ENCODE data around the gene SLC1A7.

The SLC1A7 gene

DNA sequence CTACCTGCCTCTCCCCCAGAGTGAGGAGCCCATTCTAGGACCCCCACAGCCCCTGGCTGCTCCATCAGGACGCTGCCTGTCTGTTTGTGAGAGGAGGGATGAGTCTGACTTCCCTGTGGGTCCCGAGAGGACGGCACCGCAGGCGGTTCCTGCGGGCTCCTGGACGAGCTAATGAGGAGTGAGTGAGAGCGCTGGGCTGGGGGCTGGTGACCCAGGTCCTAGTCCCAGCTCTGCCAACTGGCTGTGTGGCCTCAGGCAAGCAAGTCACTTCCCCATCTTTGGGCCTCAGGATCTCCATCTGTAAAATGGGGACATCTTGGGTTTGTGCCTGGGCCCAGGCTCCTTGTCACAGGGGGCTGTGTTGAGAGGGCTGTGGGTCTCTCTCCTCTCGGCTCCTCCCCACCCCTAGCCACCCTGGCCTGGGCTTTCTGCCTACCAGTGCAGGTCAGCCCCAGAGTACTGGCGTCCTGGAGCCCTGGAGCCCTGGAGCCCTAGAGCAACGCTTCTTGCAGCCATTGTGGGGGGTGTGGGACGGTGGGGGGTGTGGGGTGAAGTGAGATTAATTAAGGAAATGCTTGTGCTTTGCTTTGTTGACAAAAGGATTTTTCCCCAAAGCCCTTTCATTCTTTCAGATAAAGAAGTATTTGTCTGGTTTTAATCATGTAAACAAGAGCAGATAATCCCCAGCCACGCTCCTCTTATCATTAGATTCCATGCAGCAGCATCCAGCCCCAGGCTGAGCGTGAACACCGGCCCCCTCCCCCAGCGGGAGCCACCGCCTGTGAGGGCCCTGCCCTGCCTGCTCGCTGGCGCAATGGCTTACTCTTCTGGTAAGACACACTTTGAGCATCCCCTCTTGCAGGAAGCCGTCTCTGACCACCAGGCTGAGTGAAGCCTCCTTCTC, 26.8 kb downstream of the SLC1A7 start:
- no peak for DNase-seq (ENCODE audit: low read depth)

DNA sequence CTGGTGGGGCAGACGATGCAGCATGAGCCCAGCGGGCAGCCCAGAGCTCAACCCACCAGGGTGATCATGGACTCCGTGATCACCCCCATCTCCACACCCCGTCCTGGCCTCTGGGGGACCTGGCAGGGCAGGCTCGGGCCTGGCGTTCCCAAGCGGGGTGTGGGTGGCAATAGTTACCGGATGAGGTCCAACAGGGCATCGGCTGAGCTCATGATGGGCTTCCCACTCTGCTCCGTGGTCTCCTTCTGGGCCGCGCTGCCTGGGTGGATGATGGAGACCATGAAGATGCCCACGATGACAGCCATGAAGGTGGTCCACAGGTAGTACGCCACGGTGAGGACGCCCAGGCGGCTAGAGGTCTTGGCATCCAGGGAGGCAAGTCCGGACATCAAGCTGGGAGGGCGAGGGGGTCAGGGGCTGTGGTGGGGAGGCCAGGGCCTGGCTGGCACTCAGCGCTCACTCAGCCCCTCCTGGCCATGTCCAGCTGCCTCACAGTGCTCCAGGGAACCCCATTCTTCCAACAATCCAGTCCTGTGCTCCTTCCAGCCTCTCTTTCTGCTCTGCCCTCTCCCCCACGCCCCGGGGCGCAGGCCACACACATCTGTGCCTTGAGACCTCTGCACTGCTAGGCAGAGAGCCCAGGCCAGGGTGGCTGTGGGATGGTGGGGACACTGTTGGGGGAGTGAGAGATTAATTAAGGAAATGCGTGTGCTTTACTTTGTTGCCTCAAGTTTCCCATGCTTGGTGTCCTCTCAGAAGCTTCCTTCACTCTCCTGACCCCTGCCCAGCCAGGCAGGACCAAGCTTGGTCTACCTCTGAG, 27.6 kb downstream of the SLC1A7 start:
- no peak for DNase-seq (ENCODE audit: low read depth)

DNA sequence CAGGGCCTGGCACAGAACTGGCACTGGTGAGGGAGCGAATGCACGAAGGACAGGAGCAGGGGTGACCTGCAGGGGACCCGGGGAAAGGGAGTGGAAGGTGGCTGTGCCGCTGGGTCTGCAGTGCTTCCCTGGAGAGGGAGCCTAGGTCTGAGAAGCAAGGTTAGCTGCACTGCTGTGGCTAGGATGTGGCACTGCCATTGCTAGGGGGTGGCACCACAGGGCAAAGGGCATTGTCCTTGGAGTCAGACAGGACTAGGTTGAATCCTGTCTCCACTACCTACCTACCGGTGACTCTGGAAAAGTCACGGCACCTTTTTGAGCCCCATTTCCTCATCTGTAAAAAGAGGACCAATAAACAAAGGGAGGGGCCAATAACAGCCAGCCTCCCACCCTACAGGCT, 28.3 kb downstream of the SLC1A7 start:
- DNase-seq (ENCODE audit: low read depth): no peak

DNA sequence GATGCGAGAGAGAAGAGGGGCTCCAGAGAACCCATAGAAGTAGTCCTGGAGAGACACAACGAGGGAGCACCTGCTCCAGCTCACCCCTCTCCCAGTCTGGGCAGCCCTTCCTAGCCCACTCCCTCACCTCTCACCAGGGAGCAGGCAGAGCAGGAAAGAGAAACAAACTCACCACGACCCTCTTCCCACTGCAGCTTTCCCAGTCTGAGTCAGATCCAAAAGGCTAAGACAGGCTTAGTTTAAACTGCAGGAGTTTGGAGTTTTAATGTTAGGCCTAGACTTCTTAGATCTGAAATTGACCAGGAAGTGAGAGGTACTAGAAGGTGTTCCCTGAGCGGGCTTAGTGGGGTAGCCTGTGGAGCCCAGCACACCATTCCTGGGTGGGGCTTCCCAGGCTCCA, 29.6 kb downstream of the SLC1A7 start:
- DNase-seq (ENCODE audit: low read depth): no peak

DNA sequence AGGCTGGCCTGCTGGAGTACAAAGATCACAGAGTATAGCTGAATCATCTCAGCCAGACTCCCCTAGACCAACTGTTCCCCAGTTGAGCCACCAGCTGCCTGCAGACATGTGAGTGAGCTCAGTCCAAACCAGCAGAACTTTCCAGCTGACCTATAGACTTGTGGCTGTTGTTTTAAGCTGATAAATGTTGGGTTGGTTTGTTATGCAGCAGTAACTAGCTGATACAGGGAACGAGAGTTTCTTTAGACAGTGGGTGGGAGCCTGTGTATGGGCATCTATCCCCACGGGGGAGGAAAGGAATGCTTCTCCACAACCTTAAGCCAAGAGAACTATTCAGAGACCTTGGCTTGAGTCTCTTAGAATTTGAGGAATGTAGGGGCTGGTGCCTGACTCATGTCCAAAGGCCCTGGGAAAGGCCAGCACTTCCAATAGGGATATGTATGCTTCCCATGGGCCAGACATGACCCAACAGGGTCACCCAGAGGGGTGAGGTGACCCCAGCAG, 30.1 kb downstream of the SLC1A7 start:
- no peak for DNase-seq (ENCODE audit: low read depth)

DNA sequence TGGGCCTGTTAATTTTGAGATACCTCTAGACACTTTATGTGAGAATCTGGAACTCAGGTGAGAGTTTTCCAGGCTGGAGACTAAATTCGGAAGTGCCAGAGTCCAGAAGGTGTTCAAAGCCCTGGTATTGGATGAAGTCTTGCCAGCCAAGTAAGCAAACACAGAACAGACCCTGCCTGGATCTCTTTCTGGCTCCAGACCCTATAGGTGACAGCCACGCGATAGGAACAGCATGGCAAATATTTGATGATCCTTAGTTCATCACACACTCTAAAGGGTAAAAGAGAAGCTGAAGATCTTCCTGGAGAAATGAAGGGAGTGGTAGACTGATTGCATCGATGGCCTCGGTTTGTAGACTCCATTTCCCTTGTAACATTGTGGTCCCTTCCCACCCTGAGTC, 30.7 kb downstream of the SLC1A7 start:
- DNase-seq (ENCODE audit: low read depth): no peak

DNA sequence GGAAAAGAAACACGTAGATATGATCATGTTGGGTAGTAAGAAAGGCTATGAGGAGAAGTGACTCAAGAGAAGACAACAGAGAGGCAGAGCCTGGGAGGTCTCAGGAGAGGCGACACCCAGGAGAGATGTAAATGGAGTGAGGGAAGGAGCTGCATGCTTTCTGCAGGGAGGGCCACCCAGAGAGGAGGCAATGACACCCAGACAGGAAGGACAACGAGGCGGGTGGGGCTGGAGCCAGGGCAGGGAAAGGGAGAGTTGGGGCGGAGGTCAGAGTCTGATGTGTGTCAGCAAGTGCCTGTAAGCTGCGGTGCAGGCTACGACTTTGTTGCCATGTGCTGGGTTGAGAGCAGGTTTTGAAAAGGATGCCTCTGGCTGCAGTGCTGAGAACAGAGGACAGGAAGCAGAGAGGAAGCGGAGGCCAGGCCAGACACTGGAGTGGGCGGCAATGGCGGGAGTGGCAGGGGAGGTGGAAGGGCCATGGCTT, 31.3 kb downstream of the SLC1A7 start:
- no peak for DNase-seq (ENCODE audit: low read depth)

DNA sequence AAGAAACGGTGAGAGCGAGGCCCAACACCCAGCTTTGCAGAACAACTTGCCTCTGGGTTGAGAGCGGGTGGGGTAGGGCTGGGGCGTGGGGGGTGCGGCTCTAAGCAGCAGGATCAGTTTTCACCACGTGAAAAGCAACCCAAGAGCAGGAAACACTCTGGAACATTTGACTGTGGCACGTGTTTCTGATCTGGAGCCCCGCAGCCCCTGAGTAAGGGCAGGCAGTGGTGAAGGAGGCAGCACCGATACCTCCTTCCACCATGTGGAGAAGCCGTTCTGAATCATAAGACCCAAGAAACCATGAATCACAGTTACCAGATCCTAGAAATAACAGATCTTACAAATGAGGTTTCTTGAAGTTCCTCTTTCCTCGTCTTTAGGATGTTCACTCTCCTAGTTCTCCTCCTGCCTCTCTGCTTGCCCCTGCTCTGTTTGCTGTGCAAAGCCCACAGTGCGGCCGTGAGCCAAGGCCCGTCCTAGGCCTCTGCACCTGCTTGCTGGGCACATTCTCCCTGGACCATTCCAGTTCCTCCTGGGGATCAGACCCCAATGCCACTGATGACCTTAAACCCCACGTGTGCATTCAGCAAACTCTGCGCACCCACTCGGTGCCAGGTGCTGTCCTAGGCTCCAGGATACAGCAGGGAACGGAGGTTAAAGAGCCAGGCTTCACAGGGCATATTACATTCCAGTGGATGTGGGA, 31.9 kb downstream of the SLC1A7 start:
- no peak for DNase-seq (ENCODE audit: low read depth)

DNA sequence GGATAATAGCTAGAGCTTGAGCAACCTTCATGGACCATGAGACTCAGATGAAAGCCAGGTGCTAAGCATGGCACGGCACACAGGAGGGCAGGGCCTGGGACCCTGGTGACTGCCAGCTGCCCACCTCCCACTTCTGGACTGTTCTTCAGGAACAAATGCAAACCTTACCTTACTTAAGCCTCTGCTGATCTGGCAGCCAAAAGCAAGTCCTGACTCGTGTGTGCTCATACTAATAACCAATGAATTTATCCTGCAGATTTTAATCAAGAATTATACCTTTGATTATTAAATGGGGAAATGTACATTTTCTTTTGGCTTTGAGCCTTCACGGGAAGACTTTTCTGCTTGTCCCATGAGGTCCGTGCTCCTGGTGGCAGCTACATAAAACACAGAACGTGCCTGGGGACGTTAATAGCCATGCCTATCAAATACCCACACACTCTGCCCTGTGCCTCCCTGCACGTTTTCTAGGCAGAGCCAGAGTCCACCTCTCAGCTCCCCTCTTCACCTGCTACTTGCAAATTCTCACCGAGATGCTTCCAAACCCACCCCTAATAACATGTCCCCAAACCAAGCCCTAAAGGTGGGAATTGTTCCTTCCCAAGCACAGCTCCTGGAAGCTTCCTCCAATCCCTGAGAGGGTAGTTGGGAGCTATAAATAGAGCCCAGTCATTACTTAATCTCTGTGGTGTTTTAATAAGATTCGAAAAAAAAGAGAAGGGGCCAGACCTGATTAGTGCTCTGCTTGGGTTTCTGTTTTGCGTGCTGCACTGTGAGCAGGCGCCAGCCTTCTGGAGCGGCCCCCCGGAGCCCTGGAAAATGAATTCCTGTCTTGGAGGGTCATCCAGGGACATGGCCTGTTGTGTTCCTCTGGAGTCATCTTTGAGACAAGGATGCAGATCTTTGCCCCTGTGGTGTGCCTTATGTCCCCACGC, 33.5 kb downstream of the SLC1A7 start:
- DNase-seq (ENCODE audit: low read depth): no peak

DNA sequence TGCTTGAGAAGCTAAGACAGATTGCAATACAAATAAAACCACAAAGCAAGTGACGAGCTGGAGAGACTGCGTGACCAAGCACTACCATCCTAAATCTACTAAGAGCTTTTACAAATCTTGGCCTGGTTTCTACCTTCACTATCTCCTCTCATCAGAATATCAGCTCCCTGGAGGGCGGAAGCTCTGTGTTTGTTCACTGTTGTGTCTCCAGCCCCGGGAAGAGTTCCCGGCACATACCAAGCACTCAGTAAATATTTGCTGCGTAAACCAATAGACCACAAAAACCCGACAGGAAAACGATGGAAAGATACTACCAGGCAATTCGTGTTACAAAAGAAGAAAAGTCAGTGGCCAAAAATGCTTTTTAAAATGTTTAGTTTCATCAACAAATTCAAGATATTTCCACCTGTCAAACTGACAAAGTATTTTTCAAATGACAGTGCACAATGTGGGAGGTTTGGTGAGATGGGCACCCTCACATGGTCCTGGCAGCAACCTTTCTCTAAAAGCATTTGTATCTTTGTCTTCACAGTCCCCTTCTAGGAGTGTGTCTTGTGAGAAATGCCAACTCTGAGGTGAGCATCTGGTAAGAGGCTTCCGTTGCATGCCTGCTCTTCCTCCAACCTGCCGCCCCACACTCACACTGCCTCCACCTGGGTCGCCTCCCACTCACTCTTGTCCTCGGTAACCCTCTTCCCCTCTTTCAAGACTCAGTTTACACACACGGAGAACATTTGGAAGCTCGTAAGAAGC, 34.7 kb downstream of the SLC1A7 start:
- no peak for DNase-seq (ENCODE audit: low read depth)

DNA sequence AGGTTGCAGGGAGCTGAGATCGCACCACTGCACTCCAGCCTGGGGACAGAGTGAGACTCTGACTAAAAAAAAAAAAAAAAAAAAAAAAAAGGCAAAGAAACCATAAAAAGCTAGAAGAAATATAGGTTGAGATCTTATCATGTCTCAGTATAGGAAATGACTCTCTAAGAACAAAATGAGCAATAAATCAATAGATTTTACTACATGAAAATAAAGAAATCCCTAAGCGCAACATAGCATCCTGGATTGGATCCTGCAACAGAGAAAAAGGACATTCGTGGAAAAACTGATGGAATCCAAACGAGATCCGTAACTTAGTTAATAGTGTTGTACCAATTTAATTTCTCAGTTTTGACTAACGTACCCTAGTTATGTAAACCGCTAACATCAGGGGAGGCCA, 35.3 kb downstream of the SLC1A7 start:
- DNase-seq (ENCODE audit: low read depth): no peak

DNA sequence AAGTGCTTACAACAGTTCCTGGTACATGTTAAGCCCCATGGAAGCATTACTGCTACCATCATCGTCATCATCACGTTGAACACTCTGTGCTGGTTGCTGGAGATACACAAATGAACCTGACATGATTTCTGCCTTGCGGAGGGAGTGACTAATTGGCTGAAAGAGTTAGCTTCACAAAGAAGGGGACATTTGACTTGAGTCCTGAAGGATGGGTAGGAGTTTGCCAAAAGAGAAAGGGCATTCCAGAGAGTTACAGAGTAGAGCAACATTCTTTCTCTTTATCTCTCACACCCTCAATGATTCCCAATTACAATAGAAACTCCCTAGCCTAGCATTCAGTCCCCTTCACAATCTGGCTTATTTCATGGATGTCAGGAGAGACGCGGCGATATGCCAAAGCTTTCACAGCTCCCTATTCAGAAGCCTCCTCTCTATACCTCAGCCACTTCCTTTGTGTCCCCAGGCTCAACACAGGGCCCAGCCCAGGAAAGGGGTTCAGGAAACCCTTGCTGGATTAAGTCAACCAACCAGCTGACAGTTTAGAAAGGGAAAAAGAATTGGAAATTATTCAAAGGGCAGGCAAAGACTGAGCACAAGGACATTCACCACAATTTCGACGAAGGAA, 38.0 kb downstream of the SLC1A7 start:
- DNase-seq (ENCODE audit: low read depth): no peak

DNA sequence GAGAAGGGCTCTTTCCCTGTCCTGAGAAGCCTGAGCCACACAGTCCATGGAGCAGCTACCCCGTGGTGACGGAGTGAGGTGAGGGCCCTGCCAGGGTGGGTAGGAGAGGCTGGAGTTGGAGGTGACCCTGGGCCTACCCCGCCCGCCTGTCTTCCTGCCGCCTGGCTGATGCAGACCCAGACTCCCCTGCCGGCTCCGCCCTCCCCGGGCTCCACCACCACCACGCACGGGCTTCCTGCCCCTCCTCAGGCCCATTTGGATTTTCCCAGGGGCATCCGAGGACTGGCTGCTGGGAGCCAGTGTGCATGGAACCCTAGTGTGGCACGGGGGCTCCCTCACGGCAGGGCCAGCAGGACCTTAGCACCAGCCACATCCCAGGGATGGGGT, 47.9 kb downstream of the SLC1A7 start:
- DNase-seq (ENCODE audit: low read depth): no peak

DNA sequence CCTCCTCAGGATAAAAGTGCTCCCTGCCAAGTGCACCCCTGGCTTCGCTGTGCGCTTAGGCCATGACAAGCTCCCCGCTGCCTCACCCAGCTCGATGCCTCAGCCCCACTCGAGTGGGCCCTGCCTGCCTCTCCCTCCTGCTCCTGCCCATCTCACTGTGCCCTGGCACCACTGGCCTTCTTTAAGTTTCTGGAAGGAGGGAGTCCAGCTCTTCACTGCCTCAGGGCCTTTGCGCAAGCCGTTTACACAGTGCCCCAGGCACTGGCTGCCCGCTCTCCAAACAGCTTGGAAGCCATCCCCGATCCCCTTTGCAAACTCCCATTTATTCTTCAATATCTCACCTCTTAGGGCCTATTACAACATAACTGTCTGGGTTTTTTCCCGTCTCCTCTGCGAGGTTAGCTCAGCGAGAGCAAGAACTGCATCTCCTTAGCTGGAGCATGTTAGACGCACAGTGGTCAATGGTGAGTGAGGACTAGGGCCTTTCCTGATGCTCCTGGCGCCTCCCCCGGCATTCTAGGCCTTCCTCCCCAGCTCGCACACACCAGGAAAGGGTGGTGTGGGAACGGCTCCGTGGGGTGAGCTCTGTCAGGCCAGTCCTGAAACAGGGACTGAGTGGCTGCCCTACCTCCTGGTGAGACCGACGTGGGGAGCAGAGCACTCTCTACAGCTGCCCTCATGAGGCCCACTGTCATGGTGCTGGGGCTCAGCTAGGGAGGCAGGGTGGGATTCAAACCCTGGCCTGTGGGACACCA, 48.5 kb downstream of the SLC1A7 start:
- DNase-seq (ENCODE audit: low read depth): no peak

DNA sequence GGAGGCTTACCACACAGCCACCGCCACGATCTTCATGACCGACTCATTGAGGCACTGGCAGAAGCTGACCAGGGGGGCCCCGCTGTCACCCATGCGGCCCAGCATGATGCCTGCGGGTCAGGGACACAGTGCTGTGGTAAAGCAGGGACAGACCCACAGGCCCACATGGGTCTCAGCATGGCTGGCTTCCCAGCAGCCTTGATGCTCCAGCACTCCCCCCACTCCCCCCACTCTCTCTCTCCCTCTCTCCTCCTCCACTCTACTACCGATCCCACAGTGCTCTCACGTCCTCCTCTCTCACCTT, 49.0 kb downstream of the SLC1A7 start:
- no peak for DNase-seq (ENCODE audit: low read depth)

DNA sequence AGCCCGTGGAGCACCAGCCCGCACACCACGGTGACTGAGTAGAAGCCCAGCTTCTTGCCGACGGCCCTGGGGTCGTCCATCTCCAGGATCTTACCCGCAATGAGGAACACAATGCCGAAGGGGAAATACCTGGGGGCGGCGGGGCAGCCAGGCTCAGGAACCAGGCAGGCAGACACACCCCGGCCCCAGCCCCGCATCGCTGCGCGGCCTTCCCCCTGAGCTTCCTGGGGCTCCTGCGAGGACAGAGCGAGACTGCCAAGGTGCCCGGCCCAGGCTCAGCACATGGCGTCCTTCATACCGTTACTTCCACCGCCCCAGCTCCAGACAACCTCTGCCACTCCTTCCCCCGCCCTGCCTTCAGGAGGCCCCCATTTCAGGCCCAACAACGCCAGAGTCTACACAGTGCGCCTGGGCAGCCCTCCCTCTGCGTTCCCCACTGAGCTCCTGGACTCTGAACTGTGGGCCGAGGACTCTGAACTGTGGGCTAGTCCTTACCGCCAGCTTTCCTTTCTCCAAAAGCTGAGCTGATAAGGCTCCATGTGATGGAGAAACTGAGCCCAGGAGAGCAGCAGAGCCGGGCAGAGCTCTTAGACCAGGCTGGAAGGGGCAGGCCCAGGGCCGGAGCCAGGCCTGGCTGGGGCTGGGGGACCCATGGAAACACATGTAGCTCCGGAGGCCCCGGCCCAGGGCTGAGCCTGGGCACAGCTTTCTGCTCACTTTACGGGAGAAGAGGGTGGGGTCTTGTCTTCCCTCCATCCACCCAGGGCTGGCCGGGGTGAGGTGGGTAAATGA, 49.6 kb downstream of the SLC1A7 start:
- no peak for DNase-seq (ENCODE audit: low read depth)

DNA sequence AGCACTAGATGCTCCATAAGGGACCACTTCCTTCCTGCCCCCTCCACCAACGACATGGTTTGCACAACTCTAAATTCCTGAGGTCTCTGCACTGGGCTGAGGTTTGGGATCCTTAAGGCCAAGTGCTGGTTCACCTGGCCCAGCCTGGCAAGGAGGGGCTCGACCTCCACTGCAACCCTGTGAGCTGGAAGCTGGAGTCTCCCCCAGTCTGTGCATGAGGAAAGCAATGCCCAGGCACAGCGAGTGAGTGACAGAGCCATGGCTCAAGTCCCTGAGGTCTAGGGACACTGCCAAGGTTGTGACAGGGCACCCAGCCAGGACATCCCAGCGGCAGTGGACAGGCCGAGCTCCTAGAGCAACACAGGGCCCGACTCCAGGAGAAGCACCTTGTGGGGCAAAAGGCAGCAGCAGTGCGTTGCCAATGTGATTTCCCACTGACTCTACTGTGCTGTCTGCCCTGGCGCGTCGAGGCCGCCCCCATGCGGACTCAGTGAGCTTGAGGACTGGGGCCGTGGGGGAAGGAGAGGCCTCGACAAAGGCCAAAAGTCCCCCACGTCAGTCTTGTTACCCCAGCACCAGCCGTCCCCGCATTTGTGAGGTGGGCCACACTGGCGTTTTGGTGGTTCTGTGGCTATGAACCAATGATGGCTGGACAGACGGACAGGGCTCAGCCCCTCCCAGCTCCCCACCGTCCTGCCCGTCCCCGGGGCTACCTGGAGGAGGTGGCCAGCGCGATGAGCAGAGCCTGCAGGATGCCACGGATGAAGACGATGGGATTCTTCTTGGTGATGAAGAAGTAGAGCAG, 50.4 kb downstream of the SLC1A7 start:
- no peak for DNase-seq (ENCODE audit: low read depth)
